H9 (cell line): ENCODE data around the gene COA8. TPM values are rescaled to one million over a fixed set of nuclear protein-coding genes. Genes with fewer than 3 reads are reported as not detected.

Experiments
- DNase-seq: peaks from one replicate; pipeline ENCODE4 v3.0.0-alpha.2; 2017
- H2AFZ ChIP-seq: one replicate; pipeline ENCODE4 v1.6.1; 2013; ENCODE audit warnings: mild to moderate bottlenecking, low read length, control low read depth, moderate library complexity
- H2AK5ac ChIP-seq: 2 replicates; pipeline ENCODE4 v1.6.1; 2013; ENCODE audit warnings: low read length, control low read depth, mixed read lengths; ENCODE audit not compliant: insufficient read length
- H2BK120ac ChIP-seq: one replicate; pipeline ENCODE4 v1.6.1; 2013; ENCODE audit warnings: low read depth, mild to moderate bottlenecking, low read length, control low read depth, inconsistent platforms; ENCODE audit not compliant: poor library complexity, severe bottlenecking
- H2BK12ac ChIP-seq: 2 replicates; pipeline ENCODE4 v1.6.1; 2013; ENCODE audit warnings: low read length, control low read depth, mixed read lengths, low read depth; ENCODE audit not compliant: insufficient read length
- H2BK15ac ChIP-seq: 2 replicates; pipeline ENCODE4 v1.6.1; 2013; ENCODE audit warnings: low read depth, low read length, control low read depth
- H2BK20ac ChIP-seq: one replicate; pipeline ENCODE4 v1.6.1; 2013; ENCODE audit warnings: low read depth, mild to moderate bottlenecking, low read length, control low read depth, inconsistent platforms; ENCODE audit not compliant: poor library complexity, severe bottlenecking
- H2BK5ac ChIP-seq: 2 replicates; pipeline ENCODE4 v1.6.1; 2013; ENCODE audit warnings: low read length, control low read depth, mixed read lengths; ENCODE audit not compliant: insufficient read length
- H3K14ac ChIP-seq: 2 replicates; pipeline ENCODE4 v1.6.1; 2013; ENCODE audit warnings: low read length, control low read depth; ENCODE audit not compliant: insufficient read depth
- H3K18ac ChIP-seq: 2 replicates; pipeline ENCODE4 v1.6.1; 2013; ENCODE audit warnings: low read depth, mild to moderate bottlenecking, mixed read lengths, low read length, control low read depth; ENCODE audit not compliant: insufficient read length
- H3K23ac ChIP-seq: 2 replicates; pipeline ENCODE4 v1.6.1; 2013; ENCODE audit warnings: low read length, control low read depth, mixed read lengths, low read depth; ENCODE audit not compliant: insufficient read length
- H3K23me2 ChIP-seq: 2 replicates; pipeline ENCODE4 v1.6.1; 2013; ENCODE audit warnings: low read depth, mild to moderate bottlenecking, mixed read lengths, low read length, control low read depth; ENCODE audit not compliant: insufficient read length, poor library complexity, severe bottlenecking
- H3K27ac ChIP-seq: 2 replicates; pipeline ENCODE4 v1.5.1; 2013; ENCODE audit warnings: low read length, control low read depth, mixed read lengths, low read depth; ENCODE audit not compliant: insufficient read length
- H3K27me3 ChIP-seq: 2 replicates; pipeline ENCODE4 v1.6.1; 2013; ENCODE audit warnings: low read length, control low read depth, inconsistent platforms; ENCODE audit not compliant: insufficient read depth
- H3K4ac ChIP-seq: 2 replicates; pipeline ENCODE4 v1.6.1; 2013; ENCODE audit warnings: low read depth, mild to moderate bottlenecking, control low read depth, inconsistent platforms, low read length, moderate library complexity
- H3K4me1 ChIP-seq: 2 replicates; pipeline ENCODE4 v1.6.1; 2013; ENCODE audit warnings: low read length, control low read depth, inconsistent platforms; ENCODE audit not compliant: insufficient read depth
- H3K4me2 ChIP-seq: 2 replicates; pipeline ENCODE4 v1.6.1; 2013; ENCODE audit warnings: low read length, control low read depth, mixed read lengths; ENCODE audit not compliant: insufficient read length, insufficient read depth
- H3K56ac ChIP-seq: 2 replicates; pipeline ENCODE4 v1.6.1; 2013; ENCODE audit warnings: low read depth, mild to moderate bottlenecking, mixed read lengths, low read length, control low read depth; ENCODE audit not compliant: insufficient read length
- H3K79me1 ChIP-seq: 2 replicates; pipeline ENCODE4 v1.6.1; 2013; ENCODE audit warnings: low read depth, mild to moderate bottlenecking, moderate library complexity, low read length, control low read depth, inconsistent platforms; ENCODE audit not compliant: insufficient read depth, poor library complexity, severe bottlenecking
- H3K79me2 ChIP-seq: 2 replicates; pipeline ENCODE4 v1.6.1; 2013; ENCODE audit warnings: low read length, control low read depth, inconsistent platforms; ENCODE audit not compliant: insufficient read depth
- H3K9ac ChIP-seq: 2 replicates; pipeline ENCODE4 v1.6.1; 2013; ENCODE audit warnings: low read length, control low read depth, mixed read lengths; ENCODE audit not compliant: insufficient read length; ENCODE audit errors: extremely low read depth
- H3K9me3 ChIP-seq: one replicate; pipeline ENCODE4 v1.6.1; 2013; ENCODE audit warnings: low read depth, low read length, inconsistent platforms; ENCODE audit not compliant: control insufficient read depth
- H3T11ph ChIP-seq: one replicate; pipeline ENCODE4 v1.6.1; 2013; ENCODE audit warnings: mild to moderate bottlenecking, low read length, control low read depth, inconsistent platforms
- H4K20me1 ChIP-seq: one replicate; pipeline ENCODE4 v1.6.1; 2013; ENCODE audit not compliant: control insufficient read depth, insufficient read length, insufficient read depth
- H4K5ac ChIP-seq: 2 replicates; pipeline ENCODE4 v1.6.1; 2013; ENCODE audit warnings: low read depth, mild to moderate bottlenecking, mixed read lengths, low read length, control low read depth; ENCODE audit not compliant: insufficient read length
- H4K8ac ChIP-seq: replicated peaks from 2 replicates; pipeline ENCODE4 v1.6.1; 2013; ENCODE audit warnings: low read length, control low read depth, mixed read lengths, low read depth; ENCODE audit not compliant: insufficient read length
- H4K91ac ChIP-seq: 2 replicates; pipeline ENCODE4 v1.6.1; 2013; ENCODE audit warnings: low read depth, mild to moderate bottlenecking, moderate library complexity, mixed read lengths, low read length, control low read depth; ENCODE audit not compliant: insufficient read length
- H3K27ac Mint-ChIP-seq, 3 experiments: 2 replicates in 2 of 3; 3 replicates in 1 of 3; pipeline ENCODE4 v1.8.0; 2020 to 2021; ENCODE audit warnings: mixed read lengths in 3 of 3, mild to moderate bottlenecking in 1 of 3, moderate library complexity in 1 of 3
- H3K27me3 Mint-ChIP-seq: 2 replicates; pipeline ENCODE4 v1.8.0; 2021; ENCODE audit warnings: low read depth, mild to moderate bottlenecking, moderate library complexity, mixed read lengths
- H3K36me3 Mint-ChIP-seq, 3 experiments: 2 replicates in 2 of 3; 3 replicates in 1 of 3; pipeline ENCODE4 v1.8.0; 2020 to 2021; ENCODE audit warnings: low read depth in 3 of 3, mixed read lengths in 3 of 3; ENCODE audit not compliant: insufficient read depth in 1 of 3
- H3K4me1 Mint-ChIP-seq, 2 experiments: 2 replicates each; pipeline ENCODE4 v1.8.0; 2020; ENCODE audit warnings: mixed read lengths in 2 of 2
- H3K4me3 Mint-ChIP-seq, 2 experiments: 2 replicates in 1 of 2; 3 replicates in 1 of 2; pipeline ENCODE4 v1.8.0; 2020 to 2021; ENCODE audit warnings: mild to moderate bottlenecking in 2 of 2, mixed read lengths in 2 of 2, moderate library complexity in 1 of 2
- H3K9me3 Mint-ChIP-seq, 2 experiments: 2 replicates in 1 of 2; 3 replicates in 1 of 2; pipeline ENCODE4 v1.8.0; 2020; ENCODE audit warnings: mild to moderate bottlenecking in 2 of 2, mixed read lengths in 2 of 2, moderate library complexity in 1 of 2
- CTCF ChIP-seq: fragments of 200-600 bp; sonication (generic); conservative IDR thresholded peaks from 3 replicates; pipeline ENCODE4 v1.8.0; 2021; ENCODE audit warnings: antibody characterized with exemption, mild to moderate bottlenecking
- WGBS: extraction: QIAGEN DNeasy Blood & Tissue Kit; methylation state at CpG from one replicate; pipeline ENCODE4 v1.1.7; 2013; ENCODE audit warnings: missing lambda C conversion rate, low lambda C conversion rate, mixed read lengths; ENCODE audit not compliant: insufficient read length; ENCODE audit errors: extremely low coverage; 5-methylcytosine and 5-hydroxymethylcytosine counted together
- total RNA-seq: library from RNA; stranded (reverse); gene quantifications from 2 replicates; pipeline ENCODE4 v1.2.1, GENCODE V29; 2021

Gene COA8
- total RNA-seq, 1 experiment from 2014 or later = 45.5 TPM

DNA sequence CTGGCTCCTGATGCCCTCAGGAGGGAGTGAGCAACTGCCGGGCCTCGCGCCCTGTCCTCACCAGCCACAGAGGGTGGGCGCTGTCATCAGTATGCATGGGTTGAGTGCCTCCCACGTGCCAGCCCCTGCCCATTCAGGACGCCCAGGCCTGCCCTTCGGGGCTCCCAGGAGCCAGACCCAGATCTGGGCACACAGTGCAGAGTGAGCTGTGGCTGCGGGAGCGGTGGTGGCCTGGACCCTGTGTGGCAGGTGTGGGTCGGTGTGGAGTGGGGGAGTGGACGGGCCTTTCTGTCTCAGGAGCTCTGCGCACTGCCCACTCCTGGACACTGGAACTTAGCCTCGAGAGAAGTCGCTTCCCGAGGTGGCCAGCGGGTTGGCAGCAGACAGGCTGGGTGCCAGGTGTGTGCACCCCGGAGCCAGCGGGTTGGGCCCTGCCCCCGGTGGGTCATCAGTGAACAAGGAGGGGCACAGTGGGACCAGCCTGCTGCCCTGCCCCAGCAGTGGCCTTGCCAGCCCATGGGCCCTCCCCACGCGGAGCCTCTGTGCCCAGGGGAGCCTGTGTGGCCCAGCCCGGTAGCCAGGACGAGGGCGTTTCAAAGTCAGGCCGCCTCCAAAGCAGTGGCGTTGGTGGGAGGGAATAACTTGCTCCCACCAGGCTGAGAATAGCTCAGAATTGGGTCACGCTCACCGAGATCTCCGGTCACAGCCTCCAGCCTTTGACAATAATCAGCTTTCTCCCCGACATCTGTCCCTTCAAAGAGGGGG, 24.3 kb upstream of the COA8 start:
- no peak for DNase-seq

More for the DNA sequence above, 24.3 kb upstream of the COA8 start:
- H2BK20ac ChIP-seq = no peak overlapping the region
- H2AFZ ChIP-seq = no peak overlapping the region
- H3K79me1 ChIP-seq = no peaks in the 10 kb centered on the region
- no peak overlapping the region for H3K23ac ChIP-seq
- H3K79me2 ChIP-seq = no peaks in the 10 kb centered on the region
- H4K20me1 ChIP-seq = no peaks in the 10 kb centered on the region
- H3K4me3 Mint-ChIP-seq = no peak overlapping the region
- no peak overlapping the region for H2AK5ac ChIP-seq
- H2BK12ac ChIP-seq = no peak overlapping the region
- H3K4ac ChIP-seq = no peak overlapping the region
- H3K9me3 ChIP-seq = no peaks in the 10 kb centered on the region
- no peak for TF ChIP-seq CTCF
- no peak overlapping the region for H3K27ac Mint-ChIP-seq
- no CpG with 5 or more reads among the region's 30 CpGs for WGBS
- H3K36me3 Mint-ChIP-seq = peaks cover 0 to 2% (median 0%) of the 10 kb centered on the region in 3 experiments; a peak in 1 of 7 replicates
- no peaks in the 10 kb centered on the region for H3K9me3 Mint-ChIP-seq
- H3K27me3 ChIP-seq = no peaks in the 10 kb centered on the region
- no peak overlapping the region for H2BK5ac ChIP-seq
- H4K5ac ChIP-seq = no peak overlapping the region
- no peak overlapping the region for H3K14ac ChIP-seq
- no peak overlapping the region for H2BK15ac ChIP-seq
- peaks cover 8 to 23% of the 10 kb centered on the region in 2 experiments for H3K4me1 Mint-ChIP-seq
- no peaks in the 10 kb centered on the region; the same call in 1 of the 2 replicates for H3K4me1 ChIP-seq
- H3K27me3 Mint-ChIP-seq = peaks cover 15% of the 10 kb centered on the region
- H3T11ph ChIP-seq = no peak overlapping the region
- no peak overlapping the region for H4K8ac ChIP-seq
- H3K18ac ChIP-seq = no peak overlapping the region
- H4K91ac ChIP-seq = no peak overlapping the region
- no peak overlapping the region for H2BK120ac ChIP-seq
- H3K56ac ChIP-seq = no peak overlapping the region
- no peak overlapping the region for H3K4me2 ChIP-seq
- no peak overlapping the region for H3K9ac ChIP-seq
- H3K23me2 ChIP-seq = peaks cover 4% of the 10 kb centered on the region
- H3K27ac ChIP-seq = no peak overlapping the region
